Testis (tissue), 2 donors: ENCODE data around the gene TMPRSS13.
"Not testable (repeated sequence)": the region's sequence is repeated elsewhere in the genome, so short reads cannot be mapped to it uniquely, and the experiment has no call there.

Source experiments
- POLR2A ChIP-seq: fragments of 450-650 bp; IDR thresholded peaks from one replicate; pipeline ENCODE4 v1.6.1; 2017; ENCODE audit warnings: antibody characterized with exemption, mild to moderate bottlenecking, moderate library complexity
- TF ChIP-seq, protein P1 (sequence below), 3 experiments: fragments of 450-650 bp in 2 of 3; fragments of 200-600 bp in 1 of 3; sonication (generic) in 1 of 3; IDR thresholded peaks; one replicate each; pipeline ENCODE4 v1.5.1; 2016 to 2019; ENCODE audit warnings: antibody characterized with exemption in 3 of 3, mild to moderate bottlenecking in 2 of 3, moderate library complexity in 1 of 3

DNA sequence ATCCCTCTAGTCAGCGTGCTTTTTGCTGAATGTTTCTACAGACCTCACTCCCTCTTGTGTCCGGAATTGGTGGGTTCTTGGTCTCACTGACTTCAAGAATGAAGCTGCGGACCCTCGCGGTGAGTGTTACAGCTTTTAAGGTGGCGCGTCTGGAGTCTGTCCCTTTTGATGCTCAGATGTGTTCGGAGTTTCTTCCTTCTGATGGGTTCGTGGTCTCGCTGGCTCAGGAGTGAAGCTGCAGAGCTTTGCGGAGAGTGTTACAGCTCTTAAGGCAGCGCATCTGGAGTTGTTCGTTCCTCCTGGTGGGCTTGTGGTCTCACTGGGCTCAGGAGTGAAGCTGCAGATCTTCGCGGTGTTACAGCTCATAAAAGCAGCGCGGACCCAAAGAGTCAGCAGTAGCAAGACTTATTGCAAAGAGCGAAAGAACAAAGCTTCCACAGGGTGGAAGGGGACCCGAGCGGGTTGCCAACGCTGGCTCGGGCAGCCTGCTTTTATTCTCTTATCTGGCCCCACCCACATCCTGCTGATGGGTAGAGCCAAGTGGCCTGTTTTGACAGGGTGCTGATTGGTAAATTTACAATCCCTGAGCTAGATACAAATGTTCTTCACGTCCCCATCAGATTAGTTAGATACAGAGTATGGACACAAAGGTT is 48.5 kb upstream of the TMPRSS13 start:
- TF ChIP-seq, protein P1, sequence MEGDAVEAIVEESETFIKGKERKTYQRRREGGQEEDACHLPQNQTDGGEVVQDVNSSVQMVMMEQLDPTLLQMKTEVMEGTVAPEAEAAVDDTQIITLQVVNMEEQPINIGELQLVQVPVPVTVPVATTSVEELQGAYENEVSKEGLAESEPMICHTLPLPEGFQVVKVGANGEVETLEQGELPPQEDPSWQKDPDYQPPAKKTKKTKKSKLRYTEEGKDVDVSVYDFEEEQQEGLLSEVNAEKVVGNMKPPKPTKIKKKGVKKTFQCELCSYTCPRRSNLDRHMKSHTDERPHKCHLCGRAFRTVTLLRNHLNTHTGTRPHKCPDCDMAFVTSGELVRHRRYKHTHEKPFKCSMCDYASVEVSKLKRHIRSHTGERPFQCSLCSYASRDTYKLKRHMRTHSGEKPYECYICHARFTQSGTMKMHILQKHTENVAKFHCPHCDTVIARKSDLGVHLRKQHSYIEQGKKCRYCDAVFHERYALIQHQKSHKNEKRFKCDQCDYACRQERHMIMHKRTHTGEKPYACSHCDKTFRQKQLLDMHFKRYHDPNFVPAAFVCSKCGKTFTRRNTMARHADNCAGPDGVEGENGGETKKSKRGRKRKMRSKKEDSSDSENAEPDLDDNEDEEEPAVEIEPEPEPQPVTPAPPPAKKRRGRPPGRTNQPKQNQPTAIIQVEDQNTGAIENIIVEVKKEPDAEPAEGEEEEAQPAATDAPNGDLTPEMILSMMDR (IDR thresholded peaks at IDR 0.05): not testable (repeated sequence)
- TF ChIP-seq POLR2A: not testable (repeated sequence)
